K562 (cell line): ENCODE results near the gene CD300C. TPM values are rescaled to one million over a fixed set of nuclear protein-coding genes. Genes with fewer than 3 reads are reported as not detected.

Experiments
- ATAC-seq: fragments of 200-7000 bp; cut with Tn5 transposase; 3 replicates; pipeline ENCODE4 v1.9.1; 2020; ENCODE audit warnings: moderate library complexity
- BruUV-seq: library from RNA; stranded (reverse); fragments of 400-500 nt; replicated peaks from 2 replicates; lab custom pipeline; 2021; lab: Mats Ljungman, UMichigan
- CTCF ChIA-PET: fragments of 300-600 bp; formaldehyde crosslinking; extraction: SDS; loops from one replicate; lab custom pipeline; 2021; ENCODE audit warnings: low intra/inter-chr PET ratio; lab: Yijun Ruan, JAX
- POLR2A ChIA-PET: fragments of 300-600, 350-650 bp; sonication (Branson Sonifier 250); formaldehyde crosslinking; extraction: SDS; loops from one replicate; lab custom pipeline; 2021; ENCODE audit warnings: antibody characterized with exemption, inconsistent platforms; lab: Yijun Ruan, JAX
- DNase-seq, 4 experiments: peaks; one replicate each; pipeline versions ENCODE4 v3.0.0 to v3.0.0-alpha.2; 2011 to 2018; ENCODE audit warnings: low spot score in 3 of 4, mixed read lengths in 3 of 4; ENCODE audit errors: extremely low read depth in 1 of 4
- FAIRE-seq: peaks from 2 replicates; lab custom pipeline; 2011; peaks lifted over from hg19 to GRCh38; lab: Jason Lieb, UNC
- H2AFZ ChIP-seq: 2 replicates; pipeline ENCODE4 v1.6.0; 2011; ENCODE audit warnings: low read depth, low read length, control low read depth, inconsistent platforms
- H3K27ac ChIP-seq: fragments of 200-600 bp; 3 replicates; pipeline ENCODE4 v1.8.0; 2011; ENCODE audit warnings: low read depth, mild to moderate bottlenecking, control low read depth, inconsistent platforms, low read length, moderate library complexity, mixed read lengths; ENCODE audit errors: extremely low read depth
- H3K27me3 ChIP-seq, 2 experiments: fragments of 300-600 bp in 1 of 2; 2 replicates in 1 of 2; 3 replicates in 1 of 2; pipeline versions ENCODE4 v1.6.0 to v1.8.0; 2011; ENCODE audit warnings: inconsistent platforms in 2 of 2, low read length in 2 of 2, mild to moderate bottlenecking in 1 of 2, mixed read lengths in 1 of 2, moderate library complexity in 1 of 2; ENCODE audit not compliant: control insufficient read depth in 2 of 2, insufficient read depth in 2 of 2
- H3K36me3 ChIP-seq: fragments of 300-600 bp; 3 replicates; pipeline ENCODE4 v1.8.0; 2011; ENCODE audit warnings: mild to moderate bottlenecking, low read length, inconsistent platforms; ENCODE audit not compliant: control insufficient read depth, insufficient read depth
- H3K4me1 ChIP-seq, 2 experiments: fragments of 200-600 bp in 1 of 2; replicated peaks in 1 of 2; 2 replicates in 1 of 2; 3 replicates in 1 of 2; pipeline versions ENCODE4 v1.5.1 to v1.8.0; 2011; ENCODE audit warnings: inconsistent platforms in 2 of 2, low read length in 2 of 2, mild to moderate bottlenecking in 1 of 2, mixed read lengths in 1 of 2, moderate library complexity in 1 of 2; ENCODE audit not compliant: control insufficient read depth in 2 of 2, insufficient read depth in 2 of 2
- H3K4me2 ChIP-seq: 2 replicates; pipeline ENCODE4 v1.6.1; 2011; ENCODE audit warnings: low read length, control low read depth, inconsistent platforms, mixed read lengths; ENCODE audit not compliant: insufficient read depth
- H3K4me3 ChIP-seq: fragments of 200-600 bp; sonication (generic), shearing (Covaris generic); 2 replicates; pipeline ENCODE4 v1.5.1; 2016; ENCODE audit warnings: control low read depth, inconsistent platforms
- H3K79me2 ChIP-seq: fragments of 200-600 bp; 3 replicates; pipeline ENCODE4 v1.8.0; 2011; ENCODE audit warnings: low read length, inconsistent platforms; ENCODE audit not compliant: control insufficient read depth, insufficient read depth
- H3K9ac ChIP-seq, 2 experiments: 2 replicates each; pipeline versions ENCODE4 v1.6.0 to v1.6.1; 2011; ENCODE audit warnings: low read depth in 2 of 2, low read length in 2 of 2, control low read depth in 1 of 2, inconsistent platforms in 1 of 2, mild to moderate bottlenecking in 1 of 2, mixed read lengths in 1 of 2; ENCODE audit not compliant: insufficient read depth in 1 of 2
- H3K9me1 ChIP-seq: one replicate; pipeline ENCODE4 v1.6.0; 2011; ENCODE audit warnings: inconsistent platforms, mild to moderate bottlenecking, low read length, moderate library complexity; ENCODE audit not compliant: control insufficient read depth, insufficient read depth
- H3K9me3 ChIP-seq: replicated peaks from 2 replicates; pipeline ENCODE4 v1.5.1; 2011; ENCODE audit warnings: low read depth, low read length, inconsistent platforms; ENCODE audit not compliant: control insufficient read depth, insufficient read depth
- H4K20me1 ChIP-seq: replicated peaks from 2 replicates; pipeline ENCODE4 v1.6.1; 2011; ENCODE audit warnings: low read length, inconsistent platforms, mixed read lengths; ENCODE audit not compliant: control insufficient read depth, insufficient read depth
- CBFA2T3 ChIP-seq: fragments of 450-650 bp; IDR thresholded peaks from 2 replicates; pipeline ENCODE4 v1.6.1; 2017
- CREBBP ChIP-seq: IDR thresholded peaks from one replicate; pipeline ENCODE4 v1.6.1; 2012; ENCODE audit warnings: low read depth, mild to moderate bottlenecking, control low read depth, inconsistent platforms, low read length
- IRF2 ChIP-seq: sonication (generic); formaldehyde crosslinking; IDR thresholded peaks from 2 replicates; pipeline ENCODE4 v1.8.1; 2022; ENCODE audit warnings: mild to moderate bottlenecking, missing genetic modification reagents
- MAX ChIP-seq: sonication (generic); formaldehyde crosslinking; IDR thresholded peaks from 2 replicates; pipeline ENCODE4 v1.9.0; 2022; ENCODE audit warnings: mild to moderate bottlenecking, missing genetic modification reagents
- MTF1 ChIP-seq: fragments of 250-450 bp; sonication (Bioruptor Pico); IDR thresholded peaks from 2 replicates; pipeline ENCODE4 v1.9.0; 2021; ENCODE audit warnings: moderate library complexity, mild to moderate bottlenecking, inconsistent platforms, borderline replicate concordance
- NFATC3 ChIP-seq: fragments of 450-650 bp; IDR thresholded peaks from 2 replicates; pipeline ENCODE4 v1.6.1; 2017; ENCODE audit warnings: mild to moderate bottlenecking
- PYGO2 ChIP-seq: fragments of 450-650 bp; IDR thresholded peaks from 2 replicates; pipeline ENCODE4 v1.6.1; 2016; ENCODE audit warnings: mild to moderate bottlenecking, missing genetic modification characterization, moderate library complexity, missing compliant biosample characterization
- TEAD2 ChIP-seq: fragments of 450-650 bp; IDR thresholded peaks from 2 replicates; pipeline ENCODE4 v1.6.1; 2016; ENCODE audit warnings: missing genetic modification characterization, control low read depth, missing compliant biosample characterization
- TRIM28 ChIP-seq: fragments of 450-650 bp; IDR thresholded peaks from 2 replicates; pipeline ENCODE4 v1.6.1; 2017
- ZBTB49 ChIP-seq: sonication (generic); formaldehyde crosslinking; IDR thresholded peaks from 2 replicates; pipeline ENCODE4 v1.8.0; 2022; ENCODE audit warnings: missing genetic modification reagents, mild to moderate bottlenecking, borderline replicate concordance
- ZNF24 ChIP-seq: fragments of 450-650 bp; IDR thresholded peaks from 2 replicates; pipeline ENCODE4 v1.6.1; 2016
- ZNF263 ChIP-seq: sonication (generic); formaldehyde crosslinking; IDR thresholded peaks from 2 replicates; pipeline ENCODE4 v1.8.0; 2022; ENCODE audit warnings: mild to moderate bottlenecking, missing genetic modification reagents, borderline replicate concordance
- WGBS: fragments of 100-300 bp; shearing (Covaris generic); methylation state at CpG from one replicate; pipeline ENCODE4 v1.1.6; 2016; ENCODE audit warnings: low coverage, mixed read lengths; ENCODE audit not compliant: insufficient coverage; ENCODE audit errors: missing lambda C conversion rate; 5-methylcytosine and 5-hydroxymethylcytosine counted together
- in situ Hi-C: fragments of 300-500 bp; cut with MboI; formaldehyde crosslinking; loops from 4 replicates; pipeline ENCODE4 v1.15.0; 2018; ENCODE audit warnings: inconsistent platforms, mixed read lengths
- intact Hi-C: fragments of 100-400 bp; cut with micrococcal nuclease; formaldehyde crosslinking; loops from 2 replicates; pipeline ENCODE4 v1.14.2; 2022
- polyA plus RNA-seq, 8 experiments: library from polyadenylated mRNA; depleted of rRNA in 4 of 8; stranded (reverse) in 5 of 8; unstranded in 3 of 8; fragments of >200 nt; fragmentation: Nextera tagmentation in 2 of 8; fragmentation: Illumina TruSeq in 1 of 8; extraction: Ambion mirVana in 2 of 8; extraction: Trizol in 1 of 8; gene quantifications; 2 replicates each; pipeline versions ENCODE4 v1.2.1 to v1.2.3, GENCODE V29; 2011 to 2014; ENCODE audit warnings: inconsistent platforms in 1 of 8, missing spikeins in 1 of 8
- total RNA-seq, 7 experiments: library from RNA; depleted of rRNA in 6 of 7; stranded (reverse); fragments of >200 nt in 6 of 7; fragmentation: Illumina TruSeq in 2 of 7; extraction: Trizol in 2 of 7; gene quantifications; 2 replicates each; pipeline versions ENCODE4 v1.2.1 to v1.2.3, GENCODE V29; 2011 to 2021; ENCODE audit warnings: low replicate concordance in 1 of 7
- TF ChIP-seq, protein P1 (sequence below): sonication (generic); formaldehyde crosslinking; IDR thresholded peaks from 2 replicates; pipeline ENCODE4 v1.8.0; 2022; ENCODE audit warnings: missing genetic modification reagents, mild to moderate bottlenecking, borderline replicate concordance

The CD300C gene
- total and polyA plus RNA-seq, 9 of the 15 experiments (the other 6 are each of a cell fraction or from before 2014, with no cell fraction given): 0.04 to 0.16 (median 0.07) TPM; not detected in 6

GRCh38 chr17:74528491-74529199 is 17.3 kb downstream of the CD300C start:
- ChIA-PET POLR2A (interaction anchor here (0.6 kb wide), 2 partner anchors 147 to 484 kb away, joined by 3 read pairs; partner anchors contain the start of gene MRPL58), CTCF (no interaction called here)
- FAIRE-seq: no peak
- ATAC-seq: no peak
- Histone ChIP-seq H3K27me3 (peaks cover 3 to 49% of the 10 kb centered on the region in 2 experiments; a peak in 4 of 5 replicates), H3K9ac (no peak overlapping the region), H3K4me1 (no peaks in the 10 kb centered on the region; a peak in 1 of 5 replicates), H3K9me3 (no peaks in the 10 kb centered on the region), H4K20me1 (no peaks in the 10 kb centered on the region), H3K4me2 (no peak overlapping the region), H3K27ac (no peak overlapping the region), H3K4me3 (no peak overlapping the region), H3K36me3 (no peaks in the 10 kb centered on the region), H2AFZ (no peak overlapping the region), H3K79me2 (no peaks in the 10 kb centered on the region), H3K9me1 (no peaks in the 10 kb centered on the region)
- TF ChIP-seq IRF2 (CRISPR knock-in tag): no peak
- no peak for TF ChIP-seq NFATC3
- TF ChIP-seq ZNF263 (CRISPR knock-in tag): no peak
- no peak for TF ChIP-seq TEAD2 (tag)
- BruUV-seq: no TSS peak
- no peak for DNase-seq
- in situ Hi-C loops: no loop called here
- WGBS: 1% methylated on average over 8 of the region's 8 CpGs
- intact Hi-C loops: no loop called here

GRCh38 chr17:74527756-74528155 is 18.2 kb downstream of the CD300C start:
- BruUV-seq: no TSS peak
- no peak for FAIRE-seq
- no peak overlapping the region for H3K4me2 ChIP-seq
- no peak for TF ChIP-seq CREBBP
- no peak for TF ChIP-seq ZNF24
- TF ChIP-seq, protein P1, sequence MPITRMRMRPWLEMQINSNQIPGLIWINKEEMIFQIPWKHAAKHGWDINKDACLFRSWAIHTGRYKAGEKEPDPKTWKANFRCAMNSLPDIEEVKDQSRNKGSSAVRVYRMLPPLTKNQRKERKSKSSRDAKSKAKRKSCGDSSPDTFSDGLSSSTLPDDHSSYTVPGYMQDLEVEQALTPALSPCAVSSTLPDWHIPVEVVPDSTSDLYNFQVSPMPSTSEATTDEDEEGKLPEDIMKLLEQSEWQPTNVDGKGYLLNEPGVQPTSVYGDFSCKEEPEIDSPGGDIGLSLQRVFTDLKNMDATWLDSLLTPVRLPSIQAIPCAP (CRISPR knock-in tag): no peak
- TF ChIP-seq CBFA2T3: no peak
- TF ChIP-seq MTF1 (CRISPR knock-in tag): no peak
- TF ChIP-seq TRIM28: no peak
- no peak for TF ChIP-seq ZBTB49 (CRISPR knock-in tag)
- no peak for TF ChIP-seq MAX (CRISPR knock-in tag)
- no peak for TF ChIP-seq PYGO2 (tag)

More at GRCh38 chr17:74527756-74528155, 18.2 kb downstream of the CD300C start:
- in situ Hi-C loops (no loop called here), intact Hi-C loops (no loop called here)
- H4K20me1 ChIP-seq: no peaks in the 10 kb centered on the region
- no peak overlapping the region for H3K27ac ChIP-seq
- ChIA-PET POLR2A (no interaction called here), CTCF (no interaction called here)
- no peak for DNase-seq
- no peak overlapping the region for H3K9ac ChIP-seq
- no peaks in the 10 kb centered on the region; a peak in 1 of 5 replicates for H3K4me1 ChIP-seq
- peaks cover 6 to 58% of the 10 kb centered on the region in 2 experiments; a peak in 4 of 5 replicates for H3K27me3 ChIP-seq
- no peaks in the 10 kb centered on the region for H3K9me3 ChIP-seq
- H3K9me1 ChIP-seq: no peaks in the 10 kb centered on the region
- WGBS: 1% methylated on average over 8 of the region's 8 CpGs
- H3K4me3 ChIP-seq: no peak overlapping the region
- H2AFZ ChIP-seq: no peak overlapping the region
- H3K36me3 ChIP-seq: no peaks in the 10 kb centered on the region
- no peak for ATAC-seq
- no peaks in the 10 kb centered on the region for H3K79me2 ChIP-seq
